HG03469 (cell line): ENCODE data around the gene PBLD.
"Not testable (repeated sequence)": the region's sequence is repeated elsewhere in the genome, so short reads cannot be mapped to it uniquely, and the experiment has no call there.

ENCODE experiments used
- ATAC-seq: cut with Tn5 transposase; IDR thresholded peaks from one replicate; pipeline ENCODE4 v1.9.1; 2021; ENCODE audit warnings: mild to moderate bottlenecking, moderate library complexity, moderate number of reproducible peaks; ENCODE audit not compliant: unreplicated experiment

The PBLD gene

DNA sequence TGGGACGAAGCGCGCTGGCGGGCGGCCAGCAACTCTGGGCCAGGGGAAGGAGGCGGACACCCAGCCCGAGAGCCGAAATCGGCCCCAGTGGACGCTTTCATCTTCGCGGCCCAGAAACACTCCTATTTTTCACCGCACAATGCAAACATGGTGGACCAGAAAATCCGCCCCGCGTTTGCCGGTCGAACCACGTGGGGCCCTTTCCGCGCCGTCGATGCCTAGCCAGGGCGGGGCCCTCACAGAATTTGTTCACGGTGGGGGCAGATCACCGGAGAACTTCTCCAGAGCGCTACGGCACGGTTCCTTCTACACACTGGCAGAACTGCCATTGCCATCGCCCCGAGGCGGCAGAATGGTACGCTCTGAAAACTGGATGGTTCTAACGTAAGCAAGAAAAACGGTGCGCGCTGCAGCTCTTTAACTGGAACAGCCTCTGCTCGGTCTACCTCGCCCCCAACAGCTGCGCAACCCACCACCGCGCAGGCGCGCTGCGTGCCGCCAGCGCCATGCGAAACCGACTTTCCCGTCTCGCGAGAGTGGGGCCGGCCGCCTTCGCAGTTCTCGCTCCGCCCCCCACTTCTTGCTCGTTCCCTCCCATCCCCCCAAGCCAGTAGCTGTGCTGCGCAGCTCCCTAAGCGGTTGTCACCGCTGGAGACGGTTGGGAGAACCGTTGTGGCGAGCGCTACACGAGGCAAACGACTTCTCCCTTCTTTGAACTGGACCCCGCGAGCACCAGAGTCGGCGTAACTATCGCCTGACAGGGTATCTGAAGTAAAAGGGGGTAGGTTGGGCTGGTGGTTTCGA lies 1.1 kb downstream of the PBLD start, which contains the start of gene HNRNPH3:
Gene HNRNPH3, plus strand, starts transcription at position 610 of the 804 bp plus-strand sequence. CDS start 5,158 bp downstream, outside the sequence.
- peak; percentile 67 for ATAC-seq

DNA sequence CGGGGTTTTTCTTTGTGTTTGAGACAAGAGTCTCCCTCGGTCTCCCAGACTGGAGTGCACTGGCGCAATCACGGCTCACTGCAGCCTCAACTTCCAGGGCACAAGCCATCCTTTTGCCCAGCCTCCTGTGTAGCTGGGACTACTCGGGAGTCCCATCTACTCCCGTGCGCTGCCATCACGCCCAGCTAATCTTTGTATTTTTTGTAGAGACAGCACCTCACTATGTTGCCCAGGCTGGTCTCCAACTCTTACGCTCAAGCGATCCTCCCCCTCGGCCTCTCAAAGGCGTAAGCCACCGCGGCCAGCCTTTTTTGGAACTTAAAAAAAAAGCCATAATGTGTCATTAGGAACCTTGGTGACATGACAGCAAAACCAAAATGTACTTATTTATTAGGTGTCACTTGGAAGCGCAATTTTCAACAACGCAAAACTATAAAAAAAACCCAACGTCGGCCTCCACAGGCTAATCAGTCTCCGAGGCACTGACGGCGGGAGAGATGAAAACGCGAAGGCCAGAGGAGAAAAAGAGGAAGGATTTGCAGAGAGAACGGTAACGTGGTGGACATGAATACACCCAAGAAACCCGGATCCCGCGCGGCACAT lies 1.8 kb downstream of the PBLD start:
- ATAC-seq: no peak

DNA sequence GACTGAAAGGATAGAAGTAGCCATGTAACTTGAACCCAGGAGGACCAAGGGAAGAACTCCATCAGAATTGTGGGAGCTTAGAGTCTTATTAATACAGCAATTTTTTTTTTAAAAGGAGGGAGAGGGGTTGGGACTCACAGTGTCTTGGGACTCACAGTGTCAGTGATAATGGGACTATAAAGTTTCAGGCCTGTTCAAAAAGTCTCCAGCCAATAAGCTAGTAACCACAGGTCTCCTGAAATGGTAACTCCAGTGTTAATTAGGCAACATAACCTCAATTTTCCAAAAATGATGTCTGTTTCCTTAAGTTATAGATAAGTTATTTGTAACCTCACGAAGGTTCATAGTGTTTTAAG lies 3.2 kb downstream of the PBLD start:
- ATAC-seq: no peak

DNA sequence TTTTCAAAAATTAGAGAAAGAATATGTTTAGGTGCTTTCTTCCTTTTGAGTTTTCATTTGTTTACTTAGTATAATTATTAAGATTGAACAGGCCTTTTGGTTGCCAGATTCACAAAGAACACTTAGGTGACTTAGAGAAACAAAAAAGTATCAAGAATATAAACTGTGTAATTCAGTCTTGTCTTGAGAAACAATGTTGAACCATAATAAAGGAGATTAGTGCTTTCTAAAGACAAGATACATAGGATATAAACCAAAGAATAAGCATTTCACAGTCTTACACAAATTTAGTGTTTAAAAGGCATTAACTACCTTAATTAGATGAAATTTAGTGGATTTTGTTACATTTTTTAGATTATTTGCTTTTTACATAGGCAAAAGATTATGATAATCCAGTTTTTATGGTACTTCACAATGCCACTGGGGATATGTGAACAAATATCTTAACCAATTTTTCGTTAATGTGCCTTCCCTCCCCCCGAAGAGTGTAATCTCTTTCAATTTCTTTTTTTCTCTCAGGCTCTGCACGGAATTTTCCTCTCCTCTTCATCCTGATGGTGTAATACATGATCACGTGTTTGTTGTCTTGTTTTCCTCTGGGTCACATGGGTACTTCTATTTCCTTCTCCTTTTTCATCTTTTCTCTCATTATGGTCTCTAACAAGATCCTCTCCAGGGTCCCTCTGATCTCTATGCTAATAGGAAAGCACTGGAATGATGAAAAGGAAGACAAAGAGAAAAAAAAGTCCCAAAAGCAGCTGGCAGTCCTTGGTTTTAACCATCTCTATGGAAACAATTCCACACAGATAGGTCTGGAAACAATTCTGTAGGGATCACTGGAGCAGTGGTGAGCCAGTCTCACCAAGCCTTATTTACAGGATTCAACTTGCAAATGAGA lies 4.6 kb downstream of the PBLD start:
- no peak for ATAC-seq

DNA sequence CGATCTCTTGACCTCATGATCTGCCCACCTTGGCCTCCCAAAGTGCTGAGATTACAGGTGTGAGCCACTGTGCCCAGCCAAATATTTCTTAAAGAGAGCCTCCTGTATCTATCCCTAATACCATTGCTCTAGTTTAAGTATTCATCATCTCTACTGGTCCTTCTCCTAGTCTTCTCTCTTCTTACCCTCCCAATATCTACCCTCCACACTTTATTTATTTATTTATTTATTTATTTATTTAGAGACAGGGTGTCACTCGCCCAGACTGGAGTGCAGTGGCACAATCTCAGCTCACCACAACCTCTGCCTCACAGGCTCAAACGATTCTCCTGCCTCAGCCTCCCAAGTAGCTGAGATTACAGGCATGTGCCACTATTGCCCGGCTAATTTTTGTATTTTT lies 8.3 kb downstream of the PBLD start:
- not testable (repeated sequence) for ATAC-seq

DNA sequence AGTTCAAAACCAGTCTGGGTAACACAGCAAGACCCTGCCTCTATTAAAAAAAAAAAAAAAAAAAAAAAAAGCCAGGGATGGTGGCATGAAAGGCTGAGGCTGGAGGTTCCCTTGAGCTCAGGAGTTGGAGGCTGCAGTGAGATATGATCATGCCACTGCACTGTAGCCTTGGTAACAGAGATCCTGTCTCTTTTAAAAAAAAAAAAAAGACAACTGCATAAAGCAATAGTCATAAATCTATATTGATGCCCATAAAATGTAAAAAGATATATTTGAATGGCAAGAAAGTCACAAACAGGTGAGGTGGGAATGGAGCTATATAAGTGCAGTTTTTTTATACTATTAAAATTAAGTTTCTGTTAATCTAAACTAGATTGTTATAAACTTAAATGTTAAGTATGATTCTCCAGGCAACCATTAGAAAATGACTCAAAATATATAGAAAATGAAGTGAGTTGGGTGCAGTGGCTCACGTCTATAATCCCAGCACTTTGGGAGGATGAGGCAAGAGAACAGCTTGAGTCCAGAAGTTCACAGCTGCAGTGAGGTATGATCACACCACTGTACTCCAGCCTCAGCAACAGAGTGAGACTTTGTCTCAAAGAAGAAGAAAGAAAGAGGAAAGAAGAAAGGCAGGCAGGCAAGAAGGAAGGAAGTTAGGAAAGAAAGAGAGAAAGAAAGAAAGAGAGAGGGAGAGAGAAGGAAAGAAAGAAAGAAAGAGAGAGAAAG lies 14.2 kb downstream of the PBLD start:
- ATAC-seq: no peak

DNA sequence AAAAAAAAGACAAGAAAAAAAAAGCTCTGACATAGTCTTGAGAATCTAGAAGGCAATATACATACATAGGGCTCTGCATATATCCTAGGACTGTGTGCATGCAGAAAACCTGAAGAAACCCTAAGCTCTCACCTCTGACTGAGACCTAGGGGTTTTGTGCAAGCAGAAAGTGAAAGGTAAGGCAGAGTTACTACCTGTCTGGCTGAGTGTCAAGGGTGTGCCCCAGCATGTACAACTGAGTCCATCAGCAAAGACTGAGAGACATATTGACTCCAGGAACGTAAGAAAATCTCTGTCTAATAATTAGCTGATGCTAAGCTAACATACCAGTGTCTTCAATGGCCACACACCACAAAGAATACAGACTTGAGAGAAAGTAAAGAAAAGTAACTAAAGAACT lies 17.1 kb downstream of the PBLD start:
- ATAC-seq: no peak

DNA sequence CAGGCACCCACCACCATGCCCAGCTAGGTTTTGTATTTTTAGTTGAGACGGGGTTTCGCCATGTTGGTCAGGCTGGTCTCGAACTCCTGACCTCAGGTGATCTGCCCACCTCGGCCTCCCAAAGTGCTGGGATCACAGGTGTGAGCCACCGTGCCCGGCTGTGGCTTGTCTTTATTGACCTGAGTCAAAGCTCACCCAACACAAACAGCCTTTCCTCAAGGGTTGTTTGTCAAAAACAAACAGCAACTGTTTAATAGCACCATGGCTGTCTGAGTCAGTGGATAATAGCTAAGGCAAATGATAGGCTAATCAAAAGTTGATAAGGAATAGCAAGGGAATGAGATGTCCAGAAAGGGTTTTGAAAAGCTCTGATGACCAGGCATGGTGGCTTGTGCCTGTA lies 17.8 kb downstream of the PBLD start:
- ATAC-seq: not testable (repeated sequence)

DNA sequence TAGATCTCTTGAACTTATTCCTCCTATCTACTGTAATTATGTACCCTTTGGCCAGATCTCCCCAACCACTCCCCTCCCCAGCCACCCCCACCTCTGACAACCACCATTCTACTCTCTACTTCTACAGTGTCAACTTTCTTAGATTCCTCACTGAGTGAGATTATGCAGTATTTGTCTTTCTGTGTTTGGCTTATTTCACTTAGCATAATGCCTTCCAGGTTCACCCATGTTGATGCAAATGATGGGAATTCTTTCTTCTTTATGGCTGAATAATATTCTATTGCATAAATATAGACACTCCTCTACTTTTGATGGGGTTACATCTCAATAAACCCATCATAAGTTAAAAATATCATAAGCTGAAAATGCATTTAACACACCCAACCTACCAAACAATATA lies 22.2 kb downstream of the PBLD start:
- ATAC-seq: no peak

DNA sequence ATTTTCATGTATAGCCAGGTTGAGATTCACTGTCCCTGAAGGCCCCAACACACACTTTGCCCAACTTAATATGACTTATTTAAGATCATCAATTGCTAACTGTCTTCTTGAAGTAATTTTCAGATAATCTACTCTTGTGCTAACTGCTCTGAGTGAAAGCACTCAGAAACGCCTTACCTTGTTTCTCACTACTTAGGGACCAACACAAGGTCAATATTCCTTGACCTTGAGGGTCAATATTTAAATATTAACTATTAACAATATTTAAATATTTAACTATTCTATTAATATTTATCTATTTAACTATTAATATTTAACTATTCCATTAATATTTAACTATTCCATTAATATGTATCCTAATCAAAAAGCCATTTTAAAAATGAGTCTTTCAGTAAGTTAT lies 26.9 kb downstream of the PBLD start:
- ATAC-seq: no peak

DNA sequence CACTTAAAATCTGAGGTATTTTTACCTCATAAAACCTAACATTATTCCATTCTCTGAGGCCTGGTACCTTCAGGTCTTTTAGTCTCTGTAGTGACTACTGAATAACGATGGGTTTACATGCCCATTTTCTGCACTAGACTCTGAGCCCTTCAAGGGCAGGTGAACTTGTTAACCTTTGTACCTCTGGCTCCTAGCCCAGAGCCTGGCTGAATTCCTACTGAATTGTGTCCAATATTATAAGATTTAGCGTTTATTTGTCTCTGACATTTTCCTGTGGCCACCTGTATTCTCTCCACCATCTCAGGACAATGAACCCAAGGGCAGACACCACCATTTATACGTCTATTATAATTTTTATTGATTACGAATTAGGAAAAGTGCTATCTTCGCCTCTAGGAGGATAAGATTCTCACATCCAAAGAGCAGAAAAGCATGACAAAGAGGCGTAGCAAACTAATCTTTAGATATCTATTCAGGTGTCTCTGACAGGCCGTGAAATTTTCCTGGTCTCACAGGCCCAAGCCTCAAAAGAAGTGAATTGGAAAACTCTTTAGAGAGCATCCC lies 28.8 kb downstream of the PBLD start:
- no peak for ATAC-seq

DNA sequence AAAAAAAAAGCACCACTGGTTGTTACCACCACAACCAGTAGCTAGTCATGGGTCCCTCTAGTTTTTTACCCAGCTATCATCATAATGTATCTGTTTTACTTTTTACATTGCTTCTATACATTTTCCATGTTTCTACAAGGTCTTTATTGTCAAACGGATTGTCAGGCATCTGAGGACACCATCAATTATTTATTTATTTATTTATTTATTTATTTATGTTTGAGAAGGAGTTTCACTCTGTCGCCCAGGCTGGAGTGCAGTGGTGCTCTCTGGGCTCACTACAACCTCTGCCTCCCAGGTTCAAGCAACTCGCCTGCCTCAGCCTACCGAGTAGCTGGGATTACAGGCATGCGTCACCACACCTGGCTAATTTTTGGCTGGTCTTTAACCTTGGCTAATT lies 29.9 kb downstream of the PBLD start:
- no peak for ATAC-seq

DNA sequence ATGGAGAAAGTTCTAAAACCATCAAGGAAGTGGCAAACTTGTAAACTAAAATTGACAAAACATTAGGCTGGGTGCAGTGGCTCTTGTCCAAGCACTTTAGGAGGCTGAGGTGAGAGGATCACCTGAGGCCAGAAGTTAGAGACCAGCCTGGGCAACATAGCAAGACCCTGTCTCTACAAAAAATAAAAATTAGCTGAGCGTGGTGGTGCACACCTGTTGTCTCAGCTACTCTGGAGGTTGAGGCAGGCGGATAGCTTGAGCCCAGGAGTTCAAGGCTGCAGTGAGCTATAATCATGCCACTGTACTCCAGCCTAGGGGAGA lies 30.3 kb downstream of the PBLD start:
- ATAC-seq: no peak

DNA sequence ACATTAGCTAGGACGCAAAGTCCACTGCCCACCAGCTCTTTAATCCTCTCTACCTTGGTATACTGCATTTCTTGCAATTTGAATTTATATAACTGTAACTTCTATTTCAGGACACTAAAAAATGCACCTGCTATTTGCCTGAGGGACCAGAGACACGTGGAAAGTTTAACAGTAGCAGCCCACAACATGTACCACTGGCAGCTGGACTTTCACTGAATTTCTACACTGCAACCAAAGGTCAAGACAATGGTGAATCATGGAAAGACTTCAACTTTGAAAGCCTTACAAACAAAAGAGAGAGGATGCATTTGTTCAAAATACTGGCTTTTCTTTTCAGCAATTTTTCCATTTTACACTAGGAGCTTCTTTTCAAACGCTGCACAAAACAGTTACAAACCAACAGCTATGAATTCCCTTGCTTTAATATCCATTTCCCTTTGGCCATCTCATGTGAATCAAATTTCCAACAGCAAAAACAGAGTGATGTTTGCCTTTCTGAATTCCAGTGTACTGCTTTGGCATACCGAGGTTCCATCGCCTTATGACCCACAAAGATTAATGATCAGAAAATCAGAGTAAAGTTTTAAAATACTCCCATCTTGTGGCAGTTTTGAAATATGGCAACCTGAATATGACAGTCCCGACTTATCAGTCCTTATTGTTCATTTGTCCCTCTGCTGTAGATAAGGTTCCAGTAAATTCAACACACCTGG lies 30.8 kb downstream of the PBLD start:
- ATAC-seq: no peak

DNA sequence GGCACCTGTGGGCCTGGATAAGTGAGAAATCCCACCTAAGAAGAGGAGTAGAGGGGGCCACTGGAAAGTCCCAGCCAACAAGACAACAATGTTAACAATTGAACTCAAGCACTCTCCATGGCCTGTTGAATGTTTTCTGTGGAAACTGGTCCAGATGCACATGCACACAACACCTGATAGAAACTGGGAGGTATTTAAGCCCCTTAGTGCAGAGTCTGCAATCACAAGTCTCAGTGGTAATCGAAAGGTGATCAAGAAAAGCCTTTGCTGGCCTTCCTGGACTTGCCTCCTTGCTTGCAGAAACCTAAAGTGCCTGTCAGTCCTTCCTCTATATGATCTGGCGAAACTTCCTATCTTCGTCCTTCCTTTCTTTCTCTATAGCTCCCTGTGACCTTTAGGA lies 31.4 kb downstream of the PBLD start:
- ATAC-seq: no peak

DNA sequence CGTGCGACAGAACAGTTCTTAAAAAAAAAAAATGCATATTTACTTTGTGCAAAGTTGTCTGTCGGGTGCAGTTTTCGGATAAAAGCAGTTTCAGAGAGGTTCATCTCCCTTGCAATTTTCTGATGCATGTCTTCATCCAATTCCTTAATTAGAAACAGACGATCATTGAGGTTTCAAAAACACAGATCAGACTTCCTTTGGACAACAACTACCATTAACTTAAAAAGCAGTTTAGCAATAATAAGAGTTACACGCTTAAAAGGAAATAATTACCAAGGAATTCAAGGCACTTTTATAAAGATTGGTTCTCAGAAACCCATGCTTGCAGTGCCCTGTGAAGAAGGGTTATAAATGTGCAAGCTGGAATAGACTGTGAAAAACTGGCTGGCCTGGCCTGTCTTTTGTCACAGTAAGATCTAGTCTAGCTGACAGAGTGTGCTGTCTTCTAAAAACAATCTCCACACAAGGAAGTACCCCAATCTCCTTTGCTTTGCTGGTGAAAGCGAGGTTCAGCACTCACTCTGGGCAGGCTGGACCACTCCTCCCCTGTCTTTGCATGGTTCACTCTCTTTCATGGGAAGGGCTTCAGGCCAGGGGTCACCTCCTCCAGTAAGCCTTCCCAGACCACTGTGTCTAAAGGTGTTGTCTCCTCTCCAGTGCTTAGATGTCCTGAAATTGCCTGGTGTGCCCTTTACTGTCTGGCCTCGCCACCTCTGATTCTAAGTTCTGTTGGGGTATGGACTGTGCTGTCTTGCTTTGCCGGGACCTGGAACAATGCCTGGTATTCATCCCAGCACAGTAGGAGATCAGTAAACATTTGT lies 35.7 kb downstream of the PBLD start:
- no peak for ATAC-seq

DNA sequence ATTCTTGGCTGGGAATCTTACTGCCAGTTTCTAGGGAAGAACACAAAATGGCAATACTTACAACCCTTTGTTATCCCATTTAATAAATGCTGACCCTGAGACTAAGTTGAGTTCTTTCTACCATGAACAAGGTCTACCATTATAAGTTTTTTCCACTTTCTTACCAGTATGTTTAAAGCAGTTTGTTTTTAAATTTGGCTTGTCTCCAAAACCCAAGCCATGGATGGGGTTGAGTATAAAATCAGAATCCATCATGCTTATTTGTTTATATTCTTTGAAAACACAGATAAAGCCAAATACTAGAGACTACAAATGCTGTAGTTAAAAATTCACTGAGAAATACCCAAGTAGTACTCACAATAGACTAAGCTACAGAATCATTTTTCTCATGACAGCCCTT lies 42.0 kb downstream of the PBLD start:
- no peak for ATAC-seq

DNA sequence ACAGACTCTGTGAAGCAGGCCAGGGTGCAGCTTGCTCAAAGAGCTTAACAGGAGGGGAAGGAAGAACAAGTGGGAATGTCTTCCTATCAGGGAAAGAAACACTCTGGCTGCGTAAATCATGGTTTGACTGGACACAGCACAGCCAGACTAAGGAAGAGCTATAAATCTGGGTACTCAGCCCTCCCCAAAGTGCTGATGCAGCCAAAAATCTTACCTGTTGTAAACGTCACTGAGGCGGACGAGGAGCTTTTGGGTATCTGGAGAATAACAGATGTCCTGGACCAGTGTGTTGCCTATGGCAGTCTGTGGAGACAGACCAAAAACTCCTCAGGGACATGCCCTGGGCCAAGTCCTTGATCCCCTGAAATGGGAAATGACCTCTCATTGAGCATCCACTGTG lies 44.0 kb downstream of the PBLD start:
- no peak for ATAC-seq
